ENCODE results near the gene ANKHD1. TPM values are rescaled to one million over a fixed set of nuclear protein-coding genes. Genes with fewer than 3 reads are reported as not detected.

Gene ANKHD1
- total and polyA plus RNA-seq, 4 donors: 65.6 to 119 (median 76.3) TPM

DNA sequence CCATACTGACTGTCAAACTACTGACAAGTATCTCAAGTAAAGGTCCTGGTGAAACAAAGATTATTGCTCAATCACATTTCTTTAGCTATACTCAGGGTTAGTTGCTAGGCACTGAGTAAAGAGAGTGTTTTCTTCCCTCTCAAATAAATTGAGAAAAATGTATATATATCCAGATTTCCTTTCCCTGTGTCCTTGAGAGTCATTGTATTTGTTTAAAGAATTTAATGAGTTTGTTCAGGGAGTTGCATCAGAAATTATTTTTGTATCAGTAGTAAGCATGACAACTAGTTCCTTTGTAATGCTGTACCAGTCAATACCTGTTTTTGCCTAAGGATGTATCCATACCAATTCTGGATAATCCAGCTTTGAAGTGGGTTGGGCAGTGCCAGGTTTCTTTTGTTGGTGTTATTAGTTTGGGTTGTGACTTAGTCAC lies 3.2 kb upstream of the ANKHD1 start:
- Histone ChIP-seq H3K9me3 (ENCODE audit: control insufficient read depth, insufficient read depth, low read length) (no peaks in the 10 kb centered on the region), H3K27ac (ENCODE audit: low read depth, low read length) (no peak overlapping the region), H3K4me1 (ENCODE audit: control insufficient read depth, insufficient read depth, low read length) (peaks cover 22% of the 10 kb centered on the region), H3K4me3 (ENCODE audit: low read depth, low read length) (no peak overlapping the region), H3K36me3 (ENCODE audit: control insufficient read depth, insufficient read depth, low read length) (no peaks in the 10 kb centered on the region), H3K27me3 (ENCODE audit: control insufficient read depth, insufficient read depth, low read length) (no peaks in the 10 kb centered on the region)
- no peak for DNase-seq (ENCODE audit: low read depth in 4 of 6, low spot score in 6 of 6)

DNA sequence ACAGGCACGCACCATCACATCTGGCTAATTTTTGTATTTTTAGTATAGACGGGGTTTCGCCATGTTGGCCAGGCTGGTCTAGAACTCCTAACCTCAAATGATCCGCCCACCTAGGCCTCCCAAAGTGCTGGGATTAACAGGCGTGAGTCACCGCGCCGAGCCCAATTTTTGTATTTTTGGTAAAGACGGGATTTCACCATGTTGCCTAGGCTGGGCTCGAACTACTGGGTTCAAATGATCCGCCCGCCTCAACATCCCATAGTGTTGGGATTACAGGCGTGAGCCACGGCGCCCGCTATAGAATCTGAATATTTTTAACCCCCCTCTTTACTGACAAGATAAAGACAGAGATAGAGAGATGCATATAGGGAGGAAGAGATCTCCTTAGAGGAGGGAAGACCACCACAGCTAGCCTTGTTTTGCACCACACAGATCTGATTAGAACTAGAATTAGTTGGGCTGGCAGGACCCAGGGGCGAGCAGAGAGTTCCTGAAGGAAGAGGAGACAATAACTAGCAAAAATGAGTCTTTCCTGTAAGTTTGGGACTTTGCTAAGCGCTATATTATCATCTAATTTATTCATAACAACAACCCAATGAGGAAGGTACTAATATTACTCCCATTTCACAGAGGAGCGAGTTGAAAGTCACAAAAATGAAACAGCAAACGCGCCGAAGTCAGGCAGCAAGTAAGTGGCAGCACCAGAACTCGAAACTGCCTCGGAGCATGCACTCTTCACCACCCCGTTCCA lies 1.5 kb upstream of the ANKHD1 start:
- 9% methylated on average over 9 of the region's 25 CpGs for WGBS (ENCODE audit: insufficient coverage)
- Histone ChIP-seq H3K36me3 (ENCODE audit: control insufficient read depth, insufficient read depth, low read length) (no peaks in the 10 kb centered on the region), H3K4me3 (ENCODE audit: low read depth, low read length) (peak overlapping the region; percentile 97), H3K9me3 (ENCODE audit: control insufficient read depth, insufficient read depth, low read length) (no peaks in the 10 kb centered on the region), H3K4me1 (ENCODE audit: control insufficient read depth, insufficient read depth, low read length) (peaks cover 28% of the 10 kb centered on the region), H3K27me3 (ENCODE audit: control insufficient read depth, insufficient read depth, low read length) (no peaks in the 10 kb centered on the region), H3K27ac (ENCODE audit: low read depth, low read length) (peak overlapping the region; percentile 97)
- no peak for DNase-seq (ENCODE audit: low read depth in 4 of 6, low spot score in 6 of 6)

DNA sequence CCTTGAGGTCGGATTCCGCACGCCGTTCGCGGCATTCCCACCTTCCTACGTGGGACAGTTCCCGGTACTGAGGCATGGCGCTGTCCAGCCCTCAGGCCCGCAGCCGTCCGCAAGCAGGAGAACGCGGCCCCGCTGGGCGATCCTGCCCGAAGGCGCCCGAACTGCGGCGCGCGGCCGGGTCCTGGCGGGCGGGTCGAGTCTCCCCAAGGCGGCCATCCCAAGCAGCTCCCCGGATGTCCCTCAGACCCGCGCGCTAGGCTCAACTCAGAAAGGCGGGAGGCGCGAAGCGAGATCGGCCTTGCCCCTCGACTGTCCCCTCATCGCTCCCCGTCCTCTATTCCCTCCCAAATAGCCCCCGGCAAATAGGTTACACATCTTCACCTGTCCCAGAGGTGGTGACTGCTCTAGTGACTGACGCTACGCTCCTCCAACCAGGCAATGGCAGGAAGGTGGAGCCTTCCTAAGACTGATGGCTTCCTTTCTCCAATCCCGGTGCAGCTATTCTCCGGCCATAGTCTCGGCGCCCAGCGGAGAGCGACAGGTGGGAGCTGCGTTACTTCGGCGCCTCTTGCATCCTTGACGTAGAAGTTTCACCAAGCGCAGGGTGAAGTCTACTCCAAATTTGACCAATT lies 787 bp upstream of the ANKHD1 start:
- Histone ChIP-seq H3K36me3 (ENCODE audit: control insufficient read depth, insufficient read depth, low read length) (no peaks in the 10 kb centered on the region), H3K27me3 (ENCODE audit: control insufficient read depth, insufficient read depth, low read length) (no peaks in the 10 kb centered on the region), H3K4me1 (ENCODE audit: control insufficient read depth, insufficient read depth, low read length) (peaks cover 28% of the 10 kb centered on the region), H3K9me3 (ENCODE audit: control insufficient read depth, insufficient read depth, low read length) (no peaks in the 10 kb centered on the region), H3K27ac (ENCODE audit: low read depth, low read length) (peak overlapping the region; percentile 97), H3K4me3 (ENCODE audit: low read depth, low read length) (peak overlapping the region; percentile 97)
- DNase-seq (ENCODE audit: low read depth in 4 of 6, low spot score in 6 of 6): peak; percentile 92 to 99 (median 94)
- WGBS (ENCODE audit: insufficient coverage): 0% methylated on average over 54 of the region's 54 CpGs

DNA sequence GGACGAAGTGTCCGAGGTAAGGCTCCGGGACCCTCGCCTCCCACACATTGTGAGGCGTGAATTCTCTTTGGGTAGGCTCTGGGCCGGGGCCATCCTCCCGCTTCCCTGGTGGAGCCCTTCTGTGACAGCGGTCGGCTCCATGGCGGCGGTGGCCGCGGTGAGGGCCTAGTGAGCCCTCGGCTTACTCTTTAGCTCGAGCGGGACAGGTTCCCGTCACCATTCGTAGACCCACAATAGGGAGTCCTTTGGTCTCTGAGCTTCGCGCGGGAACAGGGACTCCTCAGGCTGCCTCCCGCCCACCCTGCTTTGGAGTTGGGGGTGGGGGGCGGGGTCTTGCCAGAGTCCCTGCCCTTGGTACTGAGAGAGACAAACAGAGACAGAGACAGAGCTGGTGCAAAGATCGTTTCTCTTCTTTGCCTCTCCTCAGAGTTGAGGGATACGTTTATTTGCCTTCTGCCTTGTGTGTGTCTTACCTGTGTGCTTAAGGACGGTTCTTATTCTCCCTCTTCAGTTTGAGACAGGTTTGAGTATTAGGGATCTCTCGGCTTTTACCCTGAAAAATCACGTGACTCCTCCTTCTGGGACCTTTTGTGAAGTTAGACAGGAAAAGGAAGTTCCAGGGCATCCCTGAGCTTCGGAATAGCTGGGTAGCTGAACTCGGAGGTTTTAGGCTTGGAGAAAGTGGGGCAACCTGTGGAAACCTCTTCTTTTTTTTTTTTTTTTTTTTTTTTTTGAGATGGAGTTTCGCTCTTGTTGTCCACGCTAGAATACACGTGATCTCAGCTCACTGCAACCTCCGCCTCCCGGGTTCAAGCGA lies 833 bp downstream of the ANKHD1 start:
- peaks cover 28% of the 10 kb centered on the region for H3K4me1 ChIP-seq (ENCODE audit: control insufficient read depth, insufficient read depth, low read length)
- peak in 5 of 6 donors; percentile 10 to 61 (median 17) for DNase-seq (ENCODE audit: low read depth in 4 of 6, low spot score in 6 of 6)
- peak overlapping the region; percentile 93 for H3K27ac ChIP-seq (ENCODE audit: low read depth, low read length)
- no peaks in the 10 kb centered on the region for H3K9me3 ChIP-seq (ENCODE audit: control insufficient read depth, insufficient read depth, low read length)
- 0% methylated on average over 22 of the region's 36 CpGs for WGBS (ENCODE audit: insufficient coverage)
- peak overlapping the region; percentile 97 for H3K4me3 ChIP-seq (ENCODE audit: low read depth, low read length)
- no peaks in the 10 kb centered on the region for H3K27me3 ChIP-seq (ENCODE audit: control insufficient read depth, insufficient read depth, low read length)
- peaks cover 7% of the 10 kb centered on the region for H3K36me3 ChIP-seq (ENCODE audit: control insufficient read depth, insufficient read depth, low read length)

DNA sequence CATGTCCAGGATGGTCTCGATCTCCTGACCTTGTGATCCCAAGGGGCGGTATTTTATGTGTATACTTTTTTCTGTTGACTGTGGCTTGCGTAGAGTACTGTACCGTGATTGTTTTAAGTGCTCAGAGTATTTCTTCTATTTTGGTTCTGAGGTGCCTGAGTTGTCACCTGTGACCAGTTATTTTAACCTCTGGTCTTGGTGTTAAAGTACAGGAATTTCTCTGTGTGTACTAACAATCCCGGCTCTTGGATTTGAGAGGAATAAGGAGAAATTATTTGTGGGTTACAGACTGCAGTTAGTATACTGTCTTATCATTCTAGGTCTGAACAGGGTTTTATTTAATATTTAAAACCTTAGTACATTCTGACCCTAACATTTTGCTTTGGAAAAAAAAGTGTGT lies 2.0 kb downstream of the ANKHD1 start:
- WGBS (ENCODE audit: insufficient coverage): 81% methylated on average over 4 of the region's 5 CpGs
- H3K4me3 ChIP-seq (ENCODE audit: low read depth, low read length): no peak overlapping the region

DNA sequence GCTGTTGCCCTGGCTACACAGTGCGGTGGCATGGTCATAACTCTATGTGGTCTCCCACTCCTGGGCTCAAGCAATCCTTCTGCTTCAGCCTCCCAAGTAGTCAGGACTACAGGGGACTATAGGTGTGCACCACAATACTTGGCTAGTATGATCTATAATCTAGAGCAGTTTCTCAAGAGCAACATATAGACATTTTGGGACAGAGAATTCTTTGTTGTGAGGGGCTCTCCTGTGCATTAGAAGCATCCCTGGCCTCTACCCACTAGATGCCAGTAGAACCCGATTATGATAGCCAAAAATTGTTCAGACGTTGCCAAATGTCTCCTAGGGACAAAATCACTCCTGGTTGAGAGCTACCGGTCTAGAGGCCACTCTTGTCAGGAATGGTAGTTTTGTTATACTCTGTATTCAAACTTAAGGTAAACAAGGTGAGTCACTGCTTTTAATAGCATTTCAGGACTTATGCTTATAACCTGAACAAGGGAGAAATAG lies 7.2 kb downstream of the ANKHD1 start:
- no peak for DNase-seq (ENCODE audit: low read depth in 4 of 6, low spot score in 6 of 6)

More for the DNA sequence above, 2.0 kb downstream of the ANKHD1 start:
- Histone ChIP-seq H3K4me1 (ENCODE audit: control insufficient read depth, insufficient read depth, low read length) (peaks cover 28% of the 10 kb centered on the region), H3K27ac (ENCODE audit: low read depth, low read length) (no peak overlapping the region), H3K27me3 (ENCODE audit: control insufficient read depth, insufficient read depth, low read length) (no peaks in the 10 kb centered on the region), H3K36me3 (ENCODE audit: control insufficient read depth, insufficient read depth, low read length) (peaks cover 7% of the 10 kb centered on the region), H3K9me3 (ENCODE audit: control insufficient read depth, insufficient read depth, low read length) (no peaks in the 10 kb centered on the region)
- DNase-seq (ENCODE audit: low read depth in 4 of 6, low spot score in 6 of 6): no peak

DNA sequence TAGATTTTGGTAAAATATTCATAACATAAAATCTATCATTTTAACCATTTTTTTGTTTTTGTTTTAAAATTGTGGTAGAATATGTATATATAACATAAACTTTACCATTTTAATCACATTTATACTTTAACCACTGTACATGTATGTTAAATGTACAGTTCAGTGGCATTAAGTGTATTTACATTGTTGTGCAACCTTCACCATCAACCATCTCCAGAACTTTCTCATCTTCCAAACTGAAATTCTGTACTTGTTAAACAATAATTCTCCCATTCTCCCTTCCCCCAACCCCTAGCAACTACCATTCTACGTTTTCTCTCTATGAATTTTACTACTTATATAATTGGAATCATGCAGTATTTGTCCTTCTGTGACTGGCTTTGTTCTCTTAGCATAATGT lies 11.6 kb downstream of the ANKHD1 start:
- H3K4me1 ChIP-seq (ENCODE audit: control insufficient read depth, insufficient read depth, low read length): no peaks in the 10 kb centered on the region
- no peak overlapping the region for H3K4me3 ChIP-seq (ENCODE audit: low read depth, low read length)
- WGBS (ENCODE audit: insufficient coverage): no CpG with 5 or more reads among the region's 1 CpG
- no peak overlapping the region for H3K27ac ChIP-seq (ENCODE audit: low read depth, low read length)
- no peaks in the 10 kb centered on the region for H3K36me3 ChIP-seq (ENCODE audit: control insufficient read depth, insufficient read depth, low read length)
- no peaks in the 10 kb centered on the region for H3K9me3 ChIP-seq (ENCODE audit: control insufficient read depth, insufficient read depth, low read length)
- no peaks in the 10 kb centered on the region for H3K27me3 ChIP-seq (ENCODE audit: control insufficient read depth, insufficient read depth, low read length)
- DNase-seq (ENCODE audit: low read depth in 4 of 6, low spot score in 6 of 6): no peak

More for the DNA sequence above, 7.2 kb downstream of the ANKHD1 start:
- H3K27me3 ChIP-seq (ENCODE audit: control insufficient read depth, insufficient read depth, low read length): no peaks in the 10 kb centered on the region
- H3K36me3 ChIP-seq (ENCODE audit: control insufficient read depth, insufficient read depth, low read length): peaks cover 7% of the 10 kb centered on the region
- no peak overlapping the region for H3K4me3 ChIP-seq (ENCODE audit: low read depth, low read length)
- H3K9me3 ChIP-seq (ENCODE audit: control insufficient read depth, insufficient read depth, low read length): no peaks in the 10 kb centered on the region
- peaks cover 5% of the 10 kb centered on the region for H3K4me1 ChIP-seq (ENCODE audit: control insufficient read depth, insufficient read depth, low read length)
- no CpG with 5 or more reads among the region's 4 CpGs for WGBS (ENCODE audit: insufficient coverage)
- no peak overlapping the region for H3K27ac ChIP-seq (ENCODE audit: low read depth, low read length)

DNA sequence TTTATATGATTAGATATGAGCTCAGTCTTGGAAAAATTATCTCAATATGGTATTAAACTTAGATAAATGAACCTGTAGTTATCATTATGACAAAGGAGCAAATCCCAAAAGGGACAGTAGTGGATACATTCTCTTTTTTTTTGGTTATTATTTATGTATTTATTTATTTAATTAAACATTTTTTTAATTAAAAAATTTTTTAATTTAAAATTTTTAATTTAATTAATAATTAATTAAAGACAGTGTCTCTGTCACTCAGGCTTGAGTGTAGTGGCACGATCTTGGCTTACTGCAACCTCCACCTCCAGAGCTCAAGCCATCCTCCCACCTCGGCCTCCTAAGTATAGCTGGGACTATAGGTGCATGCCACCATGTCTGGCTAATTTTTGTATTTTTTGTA lies 15.6 kb downstream of the ANKHD1 start:
- Histone ChIP-seq H3K27me3 (ENCODE audit: control insufficient read depth, insufficient read depth, low read length) (no peaks in the 10 kb centered on the region), H3K27ac (ENCODE audit: low read depth, low read length) (no peak overlapping the region), H3K9me3 (ENCODE audit: control insufficient read depth, insufficient read depth, low read length) (no peaks in the 10 kb centered on the region), H3K4me3 (ENCODE audit: low read depth, low read length) (no peak overlapping the region), H3K36me3 (ENCODE audit: control insufficient read depth, insufficient read depth, low read length) (no peaks in the 10 kb centered on the region), H3K4me1 (ENCODE audit: control insufficient read depth, insufficient read depth, low read length) (no peaks in the 10 kb centered on the region)
- WGBS (ENCODE audit: insufficient coverage): no CpG with 5 or more reads among the region's 2 CpGs
- DNase-seq (ENCODE audit: low read depth in 4 of 6, low spot score in 6 of 6): no peak

DNA sequence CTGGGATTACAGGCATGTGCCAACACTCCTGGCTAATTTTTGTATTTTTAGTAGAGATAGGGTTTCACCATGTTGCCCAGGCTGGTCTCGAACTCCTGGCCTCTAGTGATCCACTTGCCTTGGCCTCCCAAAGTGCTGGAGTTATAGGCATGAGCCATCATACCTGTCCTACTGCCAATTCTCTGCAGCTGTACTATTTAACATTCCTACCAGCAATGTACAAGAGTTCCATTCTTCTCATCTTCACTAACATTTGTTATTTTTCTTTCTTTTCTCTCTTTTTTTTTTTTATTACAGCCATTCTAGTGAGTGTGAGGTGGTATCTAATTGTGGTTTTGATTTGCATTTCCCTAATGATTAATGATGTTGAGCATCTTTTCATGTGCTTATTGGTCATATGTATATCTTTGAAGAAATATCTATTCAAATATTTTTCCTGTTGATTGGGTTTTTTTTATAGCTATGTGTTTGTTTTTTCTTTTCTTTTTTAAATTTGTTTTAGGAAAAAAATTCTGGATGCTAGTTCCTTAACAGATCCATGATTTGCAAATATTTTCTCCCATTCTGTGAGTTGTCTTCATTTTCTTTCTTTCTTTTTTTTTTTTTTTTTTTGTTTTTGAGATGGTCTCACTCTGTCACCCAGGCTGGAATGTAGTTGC lies 17.4 kb downstream of the ANKHD1 start:
- Histone ChIP-seq H3K27ac (ENCODE audit: low read depth, low read length) (no peak overlapping the region), H3K9me3 (ENCODE audit: control insufficient read depth, insufficient read depth, low read length) (no peaks in the 10 kb centered on the region), H3K36me3 (ENCODE audit: control insufficient read depth, insufficient read depth, low read length) (no peaks in the 10 kb centered on the region), H3K4me1 (ENCODE audit: control insufficient read depth, insufficient read depth, low read length) (no peaks in the 10 kb centered on the region), H3K27me3 (ENCODE audit: control insufficient read depth, insufficient read depth, low read length) (no peaks in the 10 kb centered on the region), H3K4me3 (ENCODE audit: low read depth, low read length) (no peak overlapping the region)
- DNase-seq (ENCODE audit: low read depth in 4 of 6, low spot score in 6 of 6): no peak
- WGBS (ENCODE audit: insufficient coverage): 100% methylated on average over 1 of the region's 1 CpG
